K562 treated with DMSO at 1 percent for 48 hours (cell line): Measurements from ENCODE around the gene TRIM5. TPM values are rescaled to one million over a fixed set of nuclear protein-coding genes. Genes with fewer than 3 reads are reported as not detected.

Source experiments
- total RNA-seq: library from RNA; unstranded; fragments of 300-600 nt; gene quantifications from 2 replicates; pipeline ENCODE4 v1.2.3, GENCODE V29; 2022; ENCODE audit warnings: low replicate concordance; ENCODE audit errors: extremely low read depth

The TRIM5 gene, protein sequence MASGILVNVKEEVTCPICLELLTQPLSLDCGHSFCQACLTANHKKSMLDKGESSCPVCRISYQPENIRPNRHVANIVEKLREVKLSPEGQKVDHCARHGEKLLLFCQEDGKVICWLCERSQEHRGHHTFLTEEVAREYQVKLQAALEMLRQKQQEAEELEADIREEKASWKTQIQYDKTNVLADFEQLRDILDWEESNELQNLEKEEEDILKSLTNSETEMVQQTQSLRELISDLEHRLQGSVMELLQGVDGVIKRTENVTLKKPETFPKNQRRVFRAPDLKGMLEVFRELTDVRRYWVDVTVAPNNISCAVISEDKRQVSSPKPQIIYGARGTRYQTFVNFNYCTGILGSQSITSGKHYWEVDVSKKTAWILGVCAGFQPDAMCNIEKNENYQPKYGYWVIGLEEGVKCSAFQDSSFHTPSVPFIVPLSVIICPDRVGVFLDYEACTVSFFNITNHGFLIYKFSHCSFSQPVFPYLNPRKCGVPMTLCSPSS
- not detected in 2 replicates for total RNA-seq

DNA sequence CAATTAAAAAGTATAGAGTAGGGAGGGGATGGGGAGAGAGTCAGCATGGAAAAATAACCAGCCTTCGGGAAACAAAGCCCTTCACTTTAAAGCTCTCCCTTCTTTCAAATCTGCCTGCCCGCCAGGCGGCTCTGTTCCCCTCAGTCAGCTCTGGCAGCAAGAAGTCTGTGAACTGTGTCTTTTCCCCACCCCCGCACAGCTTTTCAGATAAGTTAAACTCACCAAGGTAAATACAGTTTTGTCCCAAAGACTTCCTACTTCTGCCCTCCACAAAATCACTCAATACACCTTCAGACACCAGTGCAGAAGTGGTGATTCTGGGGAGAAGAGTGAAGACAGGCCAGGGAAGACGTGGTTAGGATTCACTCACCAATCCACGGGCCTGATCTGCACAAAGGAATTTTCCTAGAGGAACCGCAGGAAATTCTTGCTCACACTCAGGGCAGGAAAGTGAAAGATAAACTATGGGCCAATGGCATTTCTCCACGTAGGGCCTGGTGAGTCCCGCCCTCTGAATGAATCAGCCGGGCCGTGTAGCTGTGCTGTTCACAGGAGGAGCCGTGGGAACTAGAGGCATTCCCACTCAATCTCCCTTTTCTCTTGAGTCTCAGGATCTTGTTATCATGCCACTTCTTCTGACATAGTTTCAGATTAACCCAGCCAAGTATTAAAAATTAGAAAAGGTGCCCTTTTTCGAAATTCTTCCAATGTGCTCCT, at the start of gene TRIM5:
Gene TRIM5 (minus strand): TSS at position 429 of the 717 bp plus-strand sequence. CDS start 4,897 bp downstream, outside the sequence.

DNA sequence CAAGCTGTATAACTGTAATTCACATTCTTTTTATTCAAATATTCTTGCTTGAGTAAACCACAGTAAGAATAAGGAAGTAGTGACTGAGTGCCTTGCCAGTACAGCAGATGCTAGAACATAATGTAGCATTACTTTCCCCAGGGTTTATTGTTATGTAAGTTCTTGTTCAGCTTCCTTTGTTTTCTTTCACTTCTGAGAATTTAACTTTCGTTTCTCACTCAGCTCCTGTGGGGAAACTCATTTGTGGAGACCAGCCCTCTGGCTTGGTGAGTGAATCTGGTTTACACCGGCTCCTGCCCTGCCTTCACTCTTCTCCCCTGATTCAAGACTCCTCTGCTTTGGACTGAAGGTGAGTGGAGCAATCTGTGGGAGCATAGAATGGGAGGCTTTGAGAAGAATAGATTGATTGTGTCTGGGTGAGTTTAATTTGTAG, 4.7 kb upstream of the TRIM5 start, which contains the start of gene TRIM22:
Gene TRIM22 (plus strand): TSS at position 240 of the 433 bp plus-strand sequence. CDS start 6,443 bp downstream, outside the sequence.

DNA sequence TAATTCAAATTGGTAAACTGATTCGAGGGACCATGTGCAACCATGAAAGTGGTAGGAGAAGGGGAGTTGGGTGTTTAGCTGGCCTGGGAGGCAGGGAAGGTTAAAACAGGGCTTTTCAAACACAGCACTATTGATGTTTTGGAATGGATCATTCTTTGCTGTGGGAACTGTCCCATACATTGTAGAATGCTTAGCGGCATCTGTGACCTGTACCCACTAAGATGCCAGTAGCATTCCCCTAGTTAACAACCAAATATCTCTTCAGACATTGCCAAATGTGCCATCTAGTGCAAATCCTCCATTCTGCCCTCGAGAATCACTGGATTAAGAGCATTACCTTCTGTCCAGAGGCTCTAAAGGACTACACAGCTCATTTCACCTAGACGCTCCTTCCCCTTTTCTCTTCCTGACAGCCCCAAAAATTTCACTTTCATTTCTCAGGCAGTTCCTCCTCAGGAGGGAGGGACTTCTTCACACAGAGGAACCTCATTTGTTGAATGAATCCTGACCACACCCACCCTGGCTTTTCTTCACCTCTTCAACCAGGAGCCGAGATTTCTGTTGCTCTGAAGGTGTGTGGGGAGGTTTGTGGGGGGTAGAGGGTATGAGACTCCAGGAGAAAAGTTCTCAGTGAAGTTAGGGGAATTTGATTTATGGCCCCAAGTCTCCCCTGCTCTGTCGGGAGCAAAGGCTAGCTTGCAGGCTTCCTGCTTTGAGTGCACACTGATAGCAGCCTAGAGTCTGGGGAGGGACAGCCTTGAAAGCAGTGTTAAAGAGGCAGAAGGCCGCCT, 60.2 kb downstream of the TRIM5 start, which contains the start of gene TRIM34:
Gene TRIM34 (plus strand): TSS at position 513 of the 791 bp plus-strand sequence. CDS start 7,331 bp downstream, outside the sequence.

Other genes with a start within 250 kb of the TRIM5 start
- gene OR51I1, start 243.6 kb downstream of the TRIM5 start, total RNA-seq: not detected in 2 replicates
- gene OR51I2, start 235.8 kb downstream of the TRIM5 start, total RNA-seq: not detected in 2 replicates
- not detected in 2 replicates for gene OR52D1, start 196.4 kb downstream of the TRIM5 start, total RNA-seq
- gene UBQLN3, start 175.1 kb downstream of the TRIM5 start, total RNA-seq: not detected in 2 replicates
- gene UBQLNL, start 168.4 kb downstream of the TRIM5 start, total RNA-seq: not detected in 2 replicates
- not detected in 2 replicates for gene OR52H1, start 136.5 kb downstream of the TRIM5 start, total RNA-seq
- not detected in 2 replicates for gene OR52B6, start 104.2 kb downstream of the TRIM5 start, total RNA-seq
- gene TRIM6, start 88.4 kb downstream of the TRIM5 start, total RNA-seq: not detected in 2 replicates
- gene TRIM34, start 60.1 kb downstream of the TRIM5 start, total RNA-seq: not detected in 2 replicates
- not detected in 2 replicates for gene TRIM22, start 4.7 kb upstream of the TRIM5 start, total RNA-seq
- not detected in 2 replicates for gene OR56B1, start 51.4 kb upstream of the TRIM5 start, total RNA-seq
- not detected in 2 replicates for gene OR52N4, start 69.2 kb upstream of the TRIM5 start, total RNA-seq
- gene OR52N5, start 98.3 kb upstream of the TRIM5 start, total RNA-seq: not detected in 2 replicates
- not detected in 2 replicates for gene OR52N1, start 106.2 kb upstream of the TRIM5 start, total RNA-seq
- gene OR52N2, start 123.8 kb upstream of the TRIM5 start, total RNA-seq: not detected in 2 replicates
- not detected in 2 replicates for gene OR52E6, start 156.8 kb upstream of the TRIM5 start, total RNA-seq
- not detected in 2 replicates for gene OR52E8, start 172.6 kb upstream of the TRIM5 start, total RNA-seq
- not detected in 2 replicates for gene OR52E4, start 195.6 kb upstream of the TRIM5 start, total RNA-seq
- not detected in 2 replicates for gene OR52E5, start 208.1 kb upstream of the TRIM5 start, total RNA-seq